Keratinocyte (primary cell): ENCODE measurements around the gene ALDH3A1.

Source experiments
- CTCF ChIP-seq, 3 experiments: IDR thresholded peaks in 1 of 3; conservative IDR thresholded peaks in 1 of 3; optimal IDR thresholded peaks in 1 of 3; 2 replicates in 2 of 3; 3 replicates in 1 of 3; pipeline versions ENCODE3 to v1.5.1; 2011; ENCODE audit warnings: low read length in 3 of 3, mild to moderate bottlenecking in 3 of 3, moderate library complexity in 2 of 3, control low read depth in 1 of 3, inconsistent platforms in 1 of 3; ENCODE audit not compliant: insufficient read depth in 2 of 3; ENCODE audit errors: extremely low read depth in 1 of 3
- EZH2 ChIP-seq: IDR thresholded peaks from one replicate; pipeline ENCODE4 v1.6.1; 2012; ENCODE audit warnings: inconsistent platforms, mild to moderate bottlenecking, low read length, moderate library complexity

GRCh38 chr17:19746517-19746916 lies 1.6 kb downstream of the ALDH3A1 start:
- TF ChIP-seq CTCF (optimal IDR thresholded peaks at IDR 0.05 in 1 of 3, IDR thresholded peaks at IDR 0.05 in 1 of 3, conservative IDR thresholded peaks at IDR 0.05 in 1 of 3; ENCODE audit: extremely low read depth in 1 of 3, insufficient read depth in 2 of 3, low read length in 3 of 3) (no peak), EZH2 (no peak)
